Measurements from ENCODE around the gene COQ5. TPM values are rescaled to one million over a fixed set of nuclear protein-coding genes. Genes with fewer than 3 reads are reported as not detected.

COQ5 gene
- total RNA-seq, 1 experiment from 2014 or later, result 34.1 TPM

DNA sequence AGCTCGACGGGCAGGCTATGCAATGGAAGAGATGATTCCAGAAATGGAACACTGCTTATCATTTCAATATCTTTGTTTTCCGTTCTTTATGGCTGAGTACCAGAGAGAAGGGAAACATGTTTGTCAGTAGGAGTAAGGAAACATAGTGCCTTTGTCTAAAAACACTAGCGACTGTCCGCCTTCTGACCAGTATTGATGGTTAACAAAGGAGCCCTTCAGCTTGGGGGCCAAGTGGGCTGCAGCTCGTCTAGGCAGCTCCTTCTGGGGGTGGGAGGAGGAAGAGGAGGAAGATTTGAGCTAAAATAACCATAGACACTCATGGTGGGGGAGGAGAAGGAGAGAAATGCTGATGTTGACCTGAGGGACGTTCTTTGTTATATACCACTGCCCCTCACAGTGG lies 15.0 kb downstream of the COQ5 start:
- no peaks in the 10 kb centered on the region for H3K4me1 ChIP-seq (ENCODE audit: control insufficient read depth in 1 of 2, insufficient read depth in 2 of 2, low read length in 2 of 2)
- ChIA-PET RAD21 (ENCODE audit: low non-redundant PET in 1 of 2, low total read pairs in 2 of 2, uncharacterized antibody in 2 of 2, unreplicated experiment in 2 of 2) (no interaction called here), CTCF (no interaction called here), POLR2A (no interaction called here)
- no peaks in the 10 kb centered on the region for H3K9me2 ChIP-seq (ENCODE audit: insufficient read depth)
- ATAC-seq (no peak), DNase-seq (ENCODE audit: low read depth, low spot score) (no peak)
- H3K9ac ChIP-seq (ENCODE audit: low read length), result no peak overlapping the region
- peaks cover 7 to 8% of the 10 kb centered on the region in 2 experiments; a peak in 3 of 4 replicates for H3K36me3 ChIP-seq (ENCODE audit: control insufficient read depth in 1 of 2, insufficient read depth in 2 of 2, low read length in 2 of 2)
- no peak overlapping the region for H2AFZ ChIP-seq (ENCODE audit: low read depth, low read length, poor library complexity, severe bottlenecking)
- H3K79me2 ChIP-seq (ENCODE audit: insufficient read depth, low read length), result no peaks in the 10 kb centered on the region
- no peaks in the 10 kb centered on the region for H3K27me3 ChIP-seq (ENCODE audit: insufficient read depth, low read length)
- H4K20me1 ChIP-seq (ENCODE audit: insufficient read depth), result no peaks in the 10 kb centered on the region
- no TSS peak for BruUV-seq (replicated peaks)
- TF ChIP-seq POLR2A (IDR thresholded peaks at IDR 0.05; ENCODE audit: borderline replicate concordance, extremely low read depth, insufficient read depth, insufficient read length), result no peak
- no peak for TF ChIP-seq EGR1 (IDR thresholded peaks at IDR 0.05; ENCODE audit: low read depth)
- TF ChIP-seq, protein P1, sequence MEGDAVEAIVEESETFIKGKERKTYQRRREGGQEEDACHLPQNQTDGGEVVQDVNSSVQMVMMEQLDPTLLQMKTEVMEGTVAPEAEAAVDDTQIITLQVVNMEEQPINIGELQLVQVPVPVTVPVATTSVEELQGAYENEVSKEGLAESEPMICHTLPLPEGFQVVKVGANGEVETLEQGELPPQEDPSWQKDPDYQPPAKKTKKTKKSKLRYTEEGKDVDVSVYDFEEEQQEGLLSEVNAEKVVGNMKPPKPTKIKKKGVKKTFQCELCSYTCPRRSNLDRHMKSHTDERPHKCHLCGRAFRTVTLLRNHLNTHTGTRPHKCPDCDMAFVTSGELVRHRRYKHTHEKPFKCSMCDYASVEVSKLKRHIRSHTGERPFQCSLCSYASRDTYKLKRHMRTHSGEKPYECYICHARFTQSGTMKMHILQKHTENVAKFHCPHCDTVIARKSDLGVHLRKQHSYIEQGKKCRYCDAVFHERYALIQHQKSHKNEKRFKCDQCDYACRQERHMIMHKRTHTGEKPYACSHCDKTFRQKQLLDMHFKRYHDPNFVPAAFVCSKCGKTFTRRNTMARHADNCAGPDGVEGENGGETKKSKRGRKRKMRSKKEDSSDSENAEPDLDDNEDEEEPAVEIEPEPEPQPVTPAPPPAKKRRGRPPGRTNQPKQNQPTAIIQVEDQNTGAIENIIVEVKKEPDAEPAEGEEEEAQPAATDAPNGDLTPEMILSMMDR (IDR thresholded peaks at IDR 0.05 in 2 of 3, conservative IDR thresholded peaks at IDR 0.05 in 1 of 3; ENCODE audit: borderline replicate concordance in 1 of 3, insufficient read depth in 1 of 3, low read depth in 2 of 3, low read length in 2 of 3), result no peak
- no peak for TF ChIP-seq ZFX (IDR thresholded peaks at IDR 0.05)
- TF ChIP-seq, protein P2, sequence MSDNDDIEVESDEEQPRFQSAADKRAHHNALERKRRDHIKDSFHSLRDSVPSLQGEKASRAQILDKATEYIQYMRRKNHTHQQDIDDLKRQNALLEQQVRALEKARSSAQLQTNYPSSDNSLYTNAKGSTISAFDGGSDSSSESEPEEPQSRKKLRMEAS (IDR thresholded peaks at IDR 0.05), result no peak
- no peak for TF ChIP-seq SRF (IDR thresholded peaks at IDR 0.05; ENCODE audit: low read depth)
- no peak for TF ChIP-seq SP1 (IDR thresholded peaks at IDR 0.05; ENCODE audit: low read depth)
- no peak for TF ChIP-seq CBX3 (IDR thresholded peaks at IDR 0.05; ENCODE audit: low read depth)
- no peak overlapping the region for H3K4me2 ChIP-seq (ENCODE audit: low read length)
- intact Hi-C loops (cut with micrococcal nuclease), result no loop called here
- no peak overlapping the region for H3K27ac ChIP-seq (ENCODE audit: low read depth, low read length)
- no peaks in the 10 kb centered on the region for H3K9me3 ChIP-seq (ENCODE audit: control insufficient read depth in 1 of 2, insufficient read depth in 1 of 2, low read depth in 1 of 2, low read length in 2 of 2)
- H3K4me3 ChIP-seq (replicated peaks in 1 of 2; ENCODE audit: low read depth in 1 of 2, low read length in 2 of 2), result no peak overlapping the region

DNA sequence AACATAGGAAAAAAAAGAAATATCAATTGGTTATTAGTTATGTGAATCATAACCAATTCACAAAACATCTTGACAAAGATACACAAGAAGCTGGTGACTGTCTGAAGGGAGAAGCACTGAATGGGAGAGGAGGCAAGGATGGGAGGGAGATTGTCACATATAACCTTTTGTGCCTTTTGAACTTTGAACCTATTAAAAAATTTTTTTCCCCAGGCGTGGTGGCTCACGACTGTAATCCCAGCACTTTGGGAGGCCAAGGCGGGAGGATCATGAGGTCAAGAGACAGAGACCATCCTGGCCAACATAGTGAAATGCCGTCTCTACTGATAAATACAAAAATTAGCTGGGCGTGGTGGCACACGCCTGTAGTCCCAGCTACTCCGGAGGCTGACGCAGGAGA lies 20.4 kb downstream of the COQ5 start:
- ChIA-PET CTCF (no interaction called here), RAD21 (ENCODE audit: low non-redundant PET in 1 of 2, low total read pairs in 2 of 2, uncharacterized antibody in 2 of 2, unreplicated experiment in 2 of 2) (no interaction called here), POLR2A (interaction anchor here (1.5 to 2.5 kb wide), 2 partner anchors 8 to 12 kb away, joined by 4 to 8 read pairs; partner anchors contain the start of gene DYNLL1)
- ATAC-seq (no peak), DNase-seq (ENCODE audit: low read depth, low spot score) (no peak)
- no peaks in the 10 kb centered on the region for H3K9me3 ChIP-seq (ENCODE audit: control insufficient read depth in 1 of 2, insufficient read depth in 1 of 2, low read depth in 1 of 2, low read length in 2 of 2)
- H3K4me1 ChIP-seq (ENCODE audit: control insufficient read depth in 1 of 2, insufficient read depth in 2 of 2, low read length in 2 of 2), result no peaks in the 10 kb centered on the region
- no peaks in the 10 kb centered on the region for H3K79me2 ChIP-seq (ENCODE audit: insufficient read depth, low read length)
- no peak overlapping the region for H3K4me2 ChIP-seq (ENCODE audit: low read length)
- no peaks in the 10 kb centered on the region for H4K20me1 ChIP-seq (ENCODE audit: insufficient read depth)
- H3K4me3 ChIP-seq (replicated peaks in 1 of 2; ENCODE audit: low read depth in 1 of 2, low read length in 2 of 2), result no peak overlapping the region
- peaks cover 10 to 11% of the 10 kb centered on the region in 2 experiments; a peak in 3 of 4 replicates for H3K36me3 ChIP-seq (ENCODE audit: control insufficient read depth in 1 of 2, insufficient read depth in 2 of 2, low read length in 2 of 2)
- no peak overlapping the region for H3K9ac ChIP-seq (ENCODE audit: low read length)
- no peaks in the 10 kb centered on the region for H3K9me2 ChIP-seq (ENCODE audit: insufficient read depth)
- intact Hi-C loops (cut with micrococcal nuclease), result no loop called here
- no peak overlapping the region for H3K27ac ChIP-seq (ENCODE audit: low read depth, low read length)
- BruUV-seq (replicated peaks), result no TSS peak
- H3K27me3 ChIP-seq (ENCODE audit: insufficient read depth, low read length), result no peaks in the 10 kb centered on the region
- H2AFZ ChIP-seq (ENCODE audit: low read depth, low read length, poor library complexity, severe bottlenecking), result no peak overlapping the region
- TF ChIP-seq YY1 (IDR thresholded peaks at IDR 0.05; ENCODE audit: extremely low read depth, insufficient replicate concordance, low read depth, low read length) (no peak), SIN3A (IDR thresholded peaks at IDR 0.05; ENCODE audit: low read depth) (no peak), EGR1 (IDR thresholded peaks at IDR 0.05; ENCODE audit: low read depth) (no peak), RAD21 (IDR thresholded peaks at IDR 0.05; ENCODE audit: low read depth) (no peak), EZH2phosphoT487 (IDR thresholded peaks at IDR 0.05; ENCODE audit: borderline replicate concordance) (no peak), ELF1 (IDR thresholded peaks at IDR 0.05; ENCODE audit: borderline replicate concordance, low read depth) (no peak), SP1 (IDR thresholded peaks at IDR 0.05; ENCODE audit: low read depth) (no peak), POLR2AphosphoS5 (IDR thresholded peaks at IDR 0.05; ENCODE audit: low read depth, low read length) (no peak)
- TF ChIP-seq, protein P3, sequence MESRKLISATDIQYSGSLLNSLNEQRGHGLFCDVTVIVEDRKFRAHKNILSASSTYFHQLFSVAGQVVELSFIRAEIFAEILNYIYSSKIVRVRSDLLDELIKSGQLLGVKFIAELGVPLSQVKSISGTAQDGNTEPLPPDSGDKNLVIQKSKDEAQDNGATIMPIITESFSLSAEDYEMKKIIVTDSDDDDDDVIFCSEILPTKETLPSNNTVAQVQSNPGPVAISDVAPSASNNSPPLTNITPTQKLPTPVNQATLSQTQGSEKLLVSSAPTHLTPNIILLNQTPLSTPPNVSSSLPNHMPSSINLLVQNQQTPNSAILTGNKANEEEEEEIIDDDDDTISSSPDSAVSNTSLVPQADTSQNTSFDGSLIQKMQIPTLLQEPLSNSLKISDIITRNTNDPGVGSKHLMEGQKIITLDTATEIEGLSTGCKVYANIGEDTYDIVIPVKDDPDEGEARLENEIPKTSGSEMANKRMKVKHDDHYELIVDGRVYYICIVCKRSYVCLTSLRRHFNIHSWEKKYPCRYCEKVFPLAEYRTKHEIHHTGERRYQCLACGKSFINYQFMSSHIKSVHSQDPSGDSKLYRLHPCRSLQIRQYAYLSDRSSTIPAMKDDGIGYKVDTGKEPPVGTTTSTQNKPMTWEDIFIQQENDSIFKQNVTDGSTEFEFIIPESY (IDR thresholded peaks at IDR 0.05; ENCODE audit: extremely low read depth, insufficient replicate concordance, low read length), result no peak
- TF ChIP-seq, protein P1 (IDR thresholded peaks at IDR 0.05 in 2 of 3, conservative IDR thresholded peaks at IDR 0.05 in 1 of 3; ENCODE audit: borderline replicate concordance in 1 of 3, insufficient read depth in 1 of 3, low read depth in 2 of 3, low read length in 2 of 3), result no peak
